IMR-90 (cell line): Measurements from ENCODE around the gene ISOC2. TPM values are rescaled to one million over a fixed set of nuclear protein-coding genes. Genes with fewer than 3 reads are reported as not detected.

Source experiments
- ATAC-seq: fragments of 200-7000 bp; cut with Tn5 transposase; 2 replicates; pipeline ENCODE4 v1.9.1; 2020; ENCODE audit warnings: low read depth, mild to moderate bottlenecking, moderate library complexity
- BruUV-seq: library from RNA; stranded (reverse); fragments of 400-500 nt; replicated peaks from 2 replicates; lab custom pipeline; 2021; lab: Mats Ljungman, UMichigan
- CTCF ChIA-PET: fragments of 300-600 bp; formaldehyde crosslinking; extraction: SDS; loops from one replicate; lab custom pipeline; 2021; ENCODE audit warnings: antibody characterized with exemption; lab: Yijun Ruan, JAX
- POLR2A ChIA-PET: fragments of 300-600 bp; sonication (Branson Sonifier 250); formaldehyde crosslinking; loops from one replicate; lab custom pipeline; 2022; ENCODE audit warnings: antibody characterized with exemption; ENCODE audit not compliant: unreplicated experiment; lab: Charles Lee
- DNase-seq: peaks from one replicate; pipeline ENCODE4 v3.0.0; 2013
- H2AFZ ChIP-seq: replicated peaks from 2 replicates; pipeline ENCODE3; 2013; ENCODE audit warnings: low read length, mild to moderate bottlenecking; ENCODE audit not compliant: poor library complexity
- H2AK5ac ChIP-seq: 2 replicates; pipeline ENCODE4 v1.6.1; 2013; ENCODE audit warnings: low read depth, low read length, inconsistent platforms
- H2AK9ac ChIP-seq: replicated peaks from 2 replicates; pipeline ENCODE3; 2013; ENCODE audit warnings: mild to moderate bottlenecking, low read depth, low read length, moderate library complexity; ENCODE audit not compliant: poor library complexity
- H2BK120ac ChIP-seq: 2 replicates; pipeline ENCODE4 v1.6.1; 2013; ENCODE audit warnings: low read depth, low read length, inconsistent platforms
- H2BK15ac ChIP-seq: 3 replicates; pipeline ENCODE4 v1.6.1; 2013; ENCODE audit warnings: low read depth, low read length, inconsistent platforms
- H2BK20ac ChIP-seq: 2 replicates; pipeline ENCODE4 v1.6.1; 2013; ENCODE audit warnings: low read depth, mild to moderate bottlenecking, inconsistent platforms, low read length, moderate library complexity
- H2BK5ac ChIP-seq: 2 replicates; pipeline ENCODE4 v1.6.1; 2013; ENCODE audit warnings: mild to moderate bottlenecking, low read depth, low read length, inconsistent platforms; ENCODE audit not compliant: poor library complexity, severe bottlenecking
- H3K14ac ChIP-seq: replicated peaks from 2 replicates; pipeline ENCODE4 v1.6.1; 2013; ENCODE audit warnings: low read depth, low read length, inconsistent platforms
- H3K18ac ChIP-seq: 2 replicates; pipeline ENCODE4 v1.6.1; 2013; ENCODE audit warnings: low read depth, low read length, control low read depth
- H3K23ac ChIP-seq: 2 replicates; pipeline ENCODE4 v1.6.1; 2013; ENCODE audit warnings: low read depth, low read length, inconsistent platforms
- H3K27ac ChIP-seq: 2 replicates; pipeline ENCODE4 v1.5.1; 2013; ENCODE audit warnings: mild to moderate bottlenecking, control low read depth, low read length; ENCODE audit not compliant: insufficient read depth
- H3K27me3 ChIP-seq: 2 replicates; pipeline ENCODE4 v1.6.1; 2013; ENCODE audit warnings: low read length; ENCODE audit not compliant: control insufficient read depth, insufficient read depth
- H3K36me3 ChIP-seq: 2 replicates; pipeline ENCODE4 v1.6.1; 2013; ENCODE audit warnings: low read length, mixed read lengths; ENCODE audit not compliant: control insufficient read depth, insufficient read depth
- H3K4ac ChIP-seq: 2 replicates; pipeline ENCODE4 v1.6.1; 2013; ENCODE audit warnings: low read depth, low read length, inconsistent platforms
- H3K4me1 ChIP-seq: 2 replicates; pipeline ENCODE4 v1.6.1; 2013; ENCODE audit warnings: low read length, mixed read lengths; ENCODE audit not compliant: control insufficient read depth, insufficient read depth
- H3K4me2 ChIP-seq: 2 replicates; pipeline ENCODE4 v1.6.1; 2013; ENCODE audit warnings: low read depth, mild to moderate bottlenecking, control low read depth, low read length, moderate library complexity
- H3K4me3 ChIP-seq: 2 replicates; pipeline ENCODE4 v1.5.1; 2013; ENCODE audit warnings: low read depth, mild to moderate bottlenecking, control low read depth, low read length, moderate library complexity; ENCODE audit not compliant: insufficient read depth
- H3K56ac ChIP-seq: 2 replicates; pipeline ENCODE4 v1.6.1; 2013; ENCODE audit warnings: low read length, inconsistent platforms; ENCODE audit not compliant: insufficient read depth; ENCODE audit errors: extremely low read depth
- H3K79me1 ChIP-seq, 2 experiments: 2 replicates each; pipeline ENCODE4 v1.6.1; 2013; ENCODE audit warnings: low read length in 2 of 2, inconsistent platforms in 1 of 2, low read depth in 1 of 2
- H3K9ac ChIP-seq: 2 replicates; pipeline ENCODE4 v1.6.1; 2013; ENCODE audit warnings: low read depth, low read length, control low read depth
- H3K9me1 ChIP-seq: 2 replicates; pipeline ENCODE4 v1.6.1; 2013; ENCODE audit warnings: low read length, inconsistent platforms; ENCODE audit not compliant: insufficient read depth
- H3K9me3 ChIP-seq: 2 replicates; pipeline ENCODE4 v1.6.1; 2013; ENCODE audit warnings: low read length; ENCODE audit not compliant: control insufficient read depth, insufficient read depth
- H4K20me1 ChIP-seq: 2 replicates; pipeline ENCODE4 v1.6.1; 2013; ENCODE audit warnings: low read length, inconsistent platforms; ENCODE audit not compliant: insufficient read depth
- H4K5ac ChIP-seq: 2 replicates; pipeline ENCODE4 v1.6.1; 2013; ENCODE audit warnings: mild to moderate bottlenecking, low read depth, low read length, control low read depth
- H4K8ac ChIP-seq, 2 experiments: 2 replicates each; pipeline ENCODE4 v1.6.1; 2013; ENCODE audit warnings: low read depth in 2 of 2, low read length in 2 of 2, control low read depth in 1 of 2, inconsistent platforms in 1 of 2
- H4K91ac ChIP-seq: 2 replicates; pipeline ENCODE4 v1.6.1; 2013; ENCODE audit warnings: low read depth, low read length, inconsistent platforms; ENCODE audit not compliant: insufficient read depth
- BHLHE40 ChIP-seq: fragments of 150-350 bp; IDR thresholded peaks from 2 replicates; pipeline ENCODE4 v1.6.1; 2016; ENCODE audit warnings: mild to moderate bottlenecking, low read depth, low read length
- CEBPB ChIP-seq: IDR thresholded peaks from 2 replicates; pipeline ENCODE4 v1.6.1; 2012; ENCODE audit warnings: low read depth, low read length, improper control_type of control experiment
- CHD1 ChIP-seq: IDR thresholded peaks from 2 replicates; pipeline ENCODE4 v1.6.1; 2012; ENCODE audit warnings: low read depth, low read length, improper control_type of control experiment
- CTCF ChIP-seq: conservative IDR thresholded peaks from 2 replicates; pipeline ENCODE4 v1.5.1; 2012; ENCODE audit warnings: mild to moderate bottlenecking, low read depth, low read length, improper control_type of control experiment
- ELK1 ChIP-seq: fragments of 150-350 bp; IDR thresholded peaks from 2 replicates; pipeline ENCODE4 v1.6.1; 2016; ENCODE audit warnings: low read depth, mild to moderate bottlenecking, low read length, moderate library complexity, borderline replicate concordance
- FOS ChIP-seq: fragments of 150-350 bp; IDR thresholded peaks from 2 replicates; pipeline ENCODE4 v1.6.1; 2016; ENCODE audit warnings: low read depth, low read length
- MAFK ChIP-seq: IDR thresholded peaks from 2 replicates; pipeline ENCODE4 v1.6.1; 2012; ENCODE audit warnings: low read depth, low read length, improper control_type of control experiment
- MAZ ChIP-seq: IDR thresholded peaks from 2 replicates; pipeline ENCODE4 v1.6.1; 2012; ENCODE audit warnings: low read depth, mild to moderate bottlenecking, low read length, improper control_type of control experiment, moderate library complexity, borderline replicate concordance
- MXI1 ChIP-seq: IDR thresholded peaks from 2 replicates; pipeline ENCODE4 v1.6.1; 2012; ENCODE audit warnings: low read depth, mild to moderate bottlenecking, low read length, moderate library complexity, borderline replicate concordance
- NFE2L2 ChIP-seq: fragments of 150-350 bp; IDR thresholded peaks from 2 replicates; pipeline ENCODE4 v1.6.1; 2016; ENCODE audit warnings: low read depth, mild to moderate bottlenecking, low read length
- POLR2A ChIP-seq: IDR thresholded peaks from 2 replicates; pipeline ENCODE4 v1.6.1; 2012; ENCODE audit warnings: mild to moderate bottlenecking, low read depth, low read length
- RAD21 ChIP-seq: IDR thresholded peaks from 2 replicates; pipeline ENCODE4 v1.6.1; 2012; ENCODE audit warnings: low read length, improper control_type of control experiment
- RCOR1 ChIP-seq: IDR thresholded peaks from 2 replicates; pipeline ENCODE4 v1.6.1; 2012; ENCODE audit warnings: mild to moderate bottlenecking, low read length, improper control_type of control experiment; ENCODE audit not compliant: insufficient replicate concordance
- RFX5 ChIP-seq: IDR thresholded peaks from 2 replicates; pipeline ENCODE4 v1.8.0; 2012; ENCODE audit warnings: low read depth, mild to moderate bottlenecking, low read length, moderate library complexity
- SMC3 ChIP-seq: fragments of 150-350 bp; IDR thresholded peaks from 2 replicates; pipeline ENCODE4 v1.6.1; 2016; ENCODE audit warnings: low read depth, mild to moderate bottlenecking, antibody characterized with exemption, low read length, moderate library complexity
- WGBS, 2 experiments: methylation state at CpG; one replicate each; pipeline versions ENCODE4 v1.1.5 to v1.1.7; 2013; ENCODE audit warnings: missing lambda C conversion rate in 2 of 2; ENCODE audit not compliant: insufficient read length in 1 of 2; ENCODE audit errors: extremely low coverage in 2 of 2; 5-methylcytosine and 5-hydroxymethylcytosine counted together
- dilution Hi-C: fragments of 300-500 bp; cut with HindIII; formaldehyde crosslinking; loops from one replicate; pipeline ENCODE4 v1.14.3; 2018; ENCODE audit warnings: low sequenced_read_pairs; ENCODE audit not compliant: unreplicated experiment
- in situ Hi-C: fragments of 300-500 bp; cut with MboI; formaldehyde crosslinking; loops from 3 replicates; pipeline ENCODE4 v1.14.3; 2019; ENCODE audit warnings: low sequenced_read_pairs, inconsistent platforms, mixed read lengths
- intact Hi-C: fragments of 100-400 bp; cut with micrococcal nuclease; formaldehyde crosslinking; loops from 2 replicates; pipeline ENCODE4 v1.10.0; 2022
- polyA plus RNA-seq, 3 experiments: library from polyadenylated mRNA; depleted of rRNA; stranded (reverse); fragments of >200 nt; gene quantifications; 2 replicates each; pipeline ENCODE4 v1.2.3, GENCODE V29; 2012; ENCODE audit warnings: low replicate concordance in 1 of 3
- total RNA-seq: library from RNA; depleted of rRNA; stranded (reverse); fragments of >200 nt; gene quantifications from 2 replicates; pipeline ENCODE4 v1.2.3, GENCODE V29; 2012
- TF ChIP-seq, protein P1 (sequence below): fragments of 150-350 bp; IDR thresholded peaks from 2 replicates; pipeline ENCODE4 v1.6.1; 2017; ENCODE audit warnings: mild to moderate bottlenecking, antibody characterized with exemption, low read length, low read depth

Gene ISOC2
- total and polyA plus RNA-seq, 2 of the 4 experiments (the other 2 are of a cell fraction) = 56.1 to 82.1 TPM

DNA sequence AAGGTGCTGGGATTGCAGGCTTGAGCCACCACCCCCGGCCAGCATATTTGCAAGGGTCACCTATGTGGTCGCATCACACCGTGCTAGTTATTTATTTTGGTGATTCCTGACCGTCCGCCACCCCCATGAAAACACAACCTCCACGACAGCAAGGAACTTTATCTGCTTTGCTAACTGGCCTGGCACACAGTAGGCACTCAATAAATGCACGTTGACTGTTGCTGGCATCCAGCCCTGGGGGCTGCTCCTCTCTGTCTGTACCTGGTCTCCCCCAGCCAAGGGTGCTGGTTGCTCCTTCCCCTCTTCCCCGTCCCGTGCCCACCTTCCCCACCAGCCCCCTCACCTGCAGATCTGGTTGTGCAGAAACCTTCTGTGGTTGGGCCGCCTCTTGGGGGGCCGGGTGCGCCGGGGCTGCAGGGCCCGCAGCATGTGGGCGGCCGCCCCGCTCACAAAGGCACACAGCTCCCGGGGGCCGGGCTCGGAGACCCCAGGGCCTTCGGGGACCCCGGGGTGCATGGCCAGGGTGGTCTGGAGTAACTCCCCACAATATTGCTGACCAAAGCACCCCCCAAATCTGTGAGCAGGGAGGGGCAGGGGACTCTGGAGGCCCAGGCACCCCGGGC, 2.7 kb upstream of the ISOC2 start:
- BruUV-seq = no TSS peak
- H2BK120ac ChIP-seq = no peak overlapping the region

More for the DNA sequence above, 2.7 kb upstream of the ISOC2 start:
- H4K5ac ChIP-seq = no peak overlapping the region
- in situ Hi-C loops = no loop called here
- no peak for DNase-seq
- H3K4ac ChIP-seq = no peak overlapping the region
- H4K8ac ChIP-seq = no peak overlapping the region
- no peaks in the 10 kb centered on the region for H3K27me3 ChIP-seq
- no peak overlapping the region for H2AK5ac ChIP-seq
- H2BK15ac ChIP-seq = no peak overlapping the region
- H3K4me2 ChIP-seq = no peak overlapping the region
- H2AK9ac ChIP-seq = no peak overlapping the region
- no peak overlapping the region for H4K91ac ChIP-seq
- no peak overlapping the region for H2BK5ac ChIP-seq
- no peaks in the 10 kb centered on the region for H3K36me3 ChIP-seq
- CTCF ChIA-PET = no interaction called here
- no peak overlapping the region for H3K14ac ChIP-seq
- H3K56ac ChIP-seq = no peak overlapping the region
- no peak overlapping the region for H2BK20ac ChIP-seq
- no peak overlapping the region for H2AFZ ChIP-seq
- WGBS, 2 experiments = 59% methylated on average over 9 of the region's 23 CpGs; no CpG with 5 or more reads in 1 of the 2 experiments
- H3K9me1 ChIP-seq = peaks cover 4% of the 10 kb centered on the region; the same call in 1 of the 2 replicates
- H3K27ac ChIP-seq = no peak overlapping the region
- H3K4me3 ChIP-seq = no peak overlapping the region
- H3K79me1 ChIP-seq = peaks cover 5 to 21% of the 10 kb centered on the region in 2 experiments; a peak in 3 of 4 replicates
- H3K23ac ChIP-seq = no peak overlapping the region
- dilution Hi-C loops = no loop called here
- TF ChIP-seq MAZ (no peak), SMC3 (no peak), BHLHE40 (no peak), CTCF (no peak), CEBPB (no peak), ELK1 (no peak), MXI1 (no peak), NFE2L2 (no peak), CHD1 (no peak), POLR2A (no peak), RFX5 (no peak), FOS (no peak), RAD21 (no peak), RCOR1 (no peak), MAFK (no peak)
- TF ChIP-seq, protein P1, sequence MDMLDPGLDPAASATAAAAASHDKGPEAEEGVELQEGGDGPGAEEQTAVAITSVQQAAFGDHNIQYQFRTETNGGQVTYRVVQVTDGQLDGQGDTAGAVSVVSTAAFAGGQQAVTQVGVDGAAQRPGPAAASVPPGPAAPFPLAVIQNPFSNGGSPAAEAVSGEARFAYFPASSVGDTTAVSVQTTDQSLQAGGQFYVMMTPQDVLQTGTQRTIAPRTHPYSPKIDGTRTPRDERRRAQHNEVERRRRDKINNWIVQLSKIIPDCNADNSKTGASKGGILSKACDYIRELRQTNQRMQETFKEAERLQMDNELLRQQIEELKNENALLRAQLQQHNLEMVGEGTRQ = no peak
- H3K4me1 ChIP-seq = peaks cover 11% of the 10 kb centered on the region
- H3K9me3 ChIP-seq = no peaks in the 10 kb centered on the region
- H3K18ac ChIP-seq = no peak overlapping the region
- H3K9ac ChIP-seq = no peak overlapping the region
- intact Hi-C loops = no loop called here
- ATAC-seq = no peak
- peaks cover 4% of the 10 kb centered on the region; the same call in 1 of the 2 replicates for H4K20me1 ChIP-seq
- POLR2A ChIA-PET = no interaction called here
